Stimulated activated CD4-positive, alpha-beta T cell treated with anti-CD3 and anti-CD28 coated beads, Interleukin-15, amount 100 ng/mL, for 24 hours (primary cell): ENCODE results near the gene DOK4.

Experiments used
- DNase-seq: peaks from one replicate; pipeline ENCODE4 v3.0.0-alpha.2; 2020

DOK4 gene

DNA sequence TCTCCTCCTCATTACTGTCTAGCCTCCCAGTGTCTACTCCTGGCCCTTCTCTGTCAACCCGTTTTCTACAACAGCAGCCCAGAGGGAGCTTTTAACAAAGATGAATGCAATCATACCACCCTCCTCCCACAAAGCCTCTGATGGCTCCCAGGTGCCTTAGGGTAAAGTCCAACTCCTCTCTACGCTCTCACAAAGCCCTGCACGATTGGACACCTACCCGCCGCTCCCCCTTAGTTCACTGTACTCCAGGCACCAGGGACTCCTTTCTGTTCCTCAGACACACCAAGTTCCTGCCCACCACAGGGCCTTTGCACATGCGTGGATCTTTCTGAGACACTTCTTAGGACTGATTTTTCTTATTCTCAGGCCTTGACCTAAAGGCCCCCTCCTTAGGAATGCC lies 32.6 kb upstream of the DOK4 start:
- no peak for DNase-seq

DNA sequence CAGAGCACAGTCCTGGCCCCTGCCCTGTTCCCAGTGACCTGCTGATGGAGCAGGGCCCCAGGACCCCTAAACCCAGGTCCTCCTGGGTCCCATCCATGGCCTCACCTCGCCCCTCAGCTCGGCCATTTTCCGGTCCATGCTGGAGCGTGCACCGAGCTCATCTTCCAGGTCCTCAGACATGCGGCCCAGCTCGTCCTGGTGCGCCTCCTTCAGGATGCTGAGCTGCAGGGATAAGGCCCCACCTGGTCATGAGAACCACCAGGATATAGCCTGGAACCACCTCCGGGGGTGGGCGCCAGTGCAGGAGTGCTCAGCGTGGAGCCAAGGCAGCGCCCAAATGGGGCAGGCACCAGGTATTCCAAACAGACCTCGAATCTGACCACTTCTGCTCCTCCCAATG lies 32.2 kb upstream of the DOK4 start:
- DNase-seq: no peak

DNA sequence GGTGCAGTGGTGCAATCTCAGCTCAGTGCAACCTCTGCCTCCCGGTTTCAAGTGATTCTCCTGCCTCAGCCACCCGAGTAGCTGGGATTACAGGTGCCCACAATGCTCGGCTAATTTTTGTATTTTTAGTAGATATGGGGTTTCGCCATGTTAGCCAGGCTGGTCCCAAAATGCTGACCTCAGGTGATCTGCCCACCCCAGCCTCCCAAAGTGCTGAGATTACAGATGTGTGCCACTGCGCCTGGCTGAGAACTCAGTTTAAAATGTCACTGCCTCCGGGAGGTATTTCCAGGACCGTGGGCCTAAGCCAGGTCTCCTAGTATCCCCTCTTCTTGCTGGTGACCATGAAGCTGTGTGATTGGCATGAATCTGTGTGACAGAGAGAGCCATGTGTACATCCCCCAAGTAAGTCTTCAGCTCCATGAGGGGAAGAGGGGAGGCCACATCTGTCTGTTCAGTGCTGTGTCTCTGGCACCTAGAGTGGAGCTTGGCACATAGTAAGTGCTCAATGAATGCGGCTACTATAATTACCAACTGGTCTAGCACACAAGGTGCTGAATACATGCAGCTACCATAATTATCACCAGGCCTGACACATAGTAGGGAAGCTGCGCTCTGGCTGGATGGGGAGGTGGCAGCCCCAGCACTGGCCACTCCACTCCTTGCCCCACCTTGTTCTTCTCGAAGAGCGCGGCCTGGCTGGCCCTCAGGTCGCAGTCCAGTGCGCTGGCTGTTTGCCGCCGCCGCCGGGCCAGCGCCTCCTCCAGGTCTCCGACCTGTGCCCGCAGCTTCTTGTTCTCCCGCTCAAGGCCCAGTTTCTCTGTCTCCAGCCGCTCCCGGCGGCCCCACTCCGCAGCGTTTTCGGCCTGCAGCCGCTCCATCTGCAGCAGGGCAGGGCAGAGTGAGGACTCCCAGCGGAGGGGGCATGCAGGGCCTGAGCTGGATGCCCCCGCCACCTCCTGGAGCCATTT lies 31.4 kb upstream of the DOK4 start:
- no peak for DNase-seq

DNA sequence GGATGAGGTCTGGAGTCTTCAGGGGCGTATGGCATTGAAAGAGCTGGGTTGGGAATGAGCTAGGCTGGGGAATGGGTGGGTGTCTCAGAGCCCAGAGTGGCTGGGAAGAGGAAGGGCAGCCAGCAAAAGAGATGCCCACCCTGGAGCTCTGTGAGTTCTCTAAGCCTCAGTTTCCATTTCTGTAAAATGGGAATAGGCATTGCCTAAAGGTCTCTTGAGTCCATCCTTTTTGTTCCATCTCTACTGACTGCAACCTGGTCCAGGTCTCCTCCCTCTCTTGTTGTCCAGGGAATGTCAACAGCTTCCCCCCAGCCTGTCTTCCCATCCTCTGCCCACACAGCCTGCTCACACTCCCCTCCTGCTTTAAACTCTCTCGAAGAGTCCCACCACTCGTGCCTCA lies 30.5 kb upstream of the DOK4 start:
- no peak for DNase-seq

DNA sequence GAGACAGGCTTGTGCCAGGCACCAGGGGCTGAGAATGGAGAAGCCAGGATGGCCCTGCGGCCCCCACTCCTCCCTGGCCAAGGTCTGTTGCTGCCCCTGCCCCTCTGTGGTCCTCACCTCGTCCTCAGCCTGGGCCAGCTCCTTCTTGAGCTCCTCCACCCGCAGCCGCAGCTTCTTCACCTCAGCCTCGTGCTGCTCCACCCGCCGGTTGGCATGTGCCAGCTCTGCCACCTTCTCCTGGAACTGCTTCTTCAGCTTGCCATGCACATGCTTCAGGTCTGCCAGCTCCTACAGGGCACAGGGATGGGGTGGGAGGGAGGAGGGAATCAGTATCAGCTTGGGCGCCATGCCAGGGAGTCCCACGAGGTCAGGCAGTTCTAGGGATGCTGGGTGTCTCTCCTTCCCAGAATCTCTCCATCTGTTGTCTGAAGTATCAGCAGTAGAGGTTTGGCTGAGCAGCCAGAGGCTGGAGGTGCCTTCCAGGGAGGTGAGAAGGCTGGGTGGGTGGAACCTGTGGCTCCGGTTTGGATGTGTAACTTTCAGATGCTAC lies 30.0 kb upstream of the DOK4 start:
- DNase-seq: no peak

DNA sequence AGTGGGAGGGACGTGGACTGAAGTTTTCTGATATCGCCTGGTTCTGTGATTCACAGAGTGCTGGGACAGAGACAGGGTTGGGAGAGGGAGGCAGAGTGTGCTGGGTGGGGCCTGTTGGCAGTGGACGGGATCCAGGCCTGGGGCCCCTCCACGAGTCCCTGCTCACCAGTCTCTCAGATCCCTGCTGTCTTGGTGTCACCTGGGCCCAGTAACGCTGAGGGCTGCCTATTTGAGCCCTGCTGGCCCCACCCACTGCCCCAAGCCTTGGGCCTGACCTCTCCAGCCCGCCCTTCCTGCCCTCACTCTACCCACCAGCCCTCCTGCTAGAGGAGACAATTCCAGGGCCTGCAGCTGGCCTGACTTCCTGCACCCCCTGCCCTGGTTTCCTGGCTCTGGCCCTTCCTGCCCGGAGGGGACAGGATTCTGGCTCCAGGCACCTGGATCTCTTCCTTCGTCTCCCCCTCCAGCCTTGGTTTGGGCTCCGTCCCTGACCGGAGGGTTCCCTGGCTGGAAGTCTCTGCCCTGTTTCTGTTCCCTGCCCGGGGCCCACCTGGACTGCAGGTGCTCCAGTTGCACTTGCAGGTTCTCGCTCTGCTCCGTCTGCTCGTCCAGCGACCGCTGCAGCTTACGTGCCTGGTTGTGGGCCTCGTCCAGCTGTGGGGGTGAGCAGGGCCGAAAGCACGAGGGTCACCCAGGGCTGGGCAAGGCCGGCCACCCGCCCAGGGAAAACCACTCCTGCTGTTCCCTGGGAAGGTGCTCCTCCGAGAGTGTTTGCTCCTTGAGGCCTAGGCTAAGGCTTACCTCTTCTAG lies 28.7 kb upstream of the DOK4 start:
- DNase-seq: no peak

DNA sequence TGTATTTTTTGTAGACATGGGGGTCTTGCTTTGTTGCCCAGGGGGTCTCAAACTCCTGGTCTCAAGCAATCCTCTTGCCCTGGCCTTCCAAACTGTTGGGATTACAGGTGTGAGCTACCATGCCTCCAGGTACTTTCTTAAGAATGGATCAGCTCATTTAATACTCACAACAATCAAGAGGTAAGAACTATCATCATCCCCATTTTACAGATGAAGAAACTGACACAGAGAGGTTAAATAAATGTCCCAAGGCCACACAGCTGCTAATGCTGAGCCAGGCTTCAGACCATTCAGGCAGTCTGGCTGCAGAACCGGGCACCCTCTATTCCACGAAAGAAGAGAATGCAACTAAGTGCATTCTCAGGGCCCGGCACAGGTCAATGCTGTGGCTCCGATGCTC lies 28.1 kb upstream of the DOK4 start:
- no peak for DNase-seq

DNA sequence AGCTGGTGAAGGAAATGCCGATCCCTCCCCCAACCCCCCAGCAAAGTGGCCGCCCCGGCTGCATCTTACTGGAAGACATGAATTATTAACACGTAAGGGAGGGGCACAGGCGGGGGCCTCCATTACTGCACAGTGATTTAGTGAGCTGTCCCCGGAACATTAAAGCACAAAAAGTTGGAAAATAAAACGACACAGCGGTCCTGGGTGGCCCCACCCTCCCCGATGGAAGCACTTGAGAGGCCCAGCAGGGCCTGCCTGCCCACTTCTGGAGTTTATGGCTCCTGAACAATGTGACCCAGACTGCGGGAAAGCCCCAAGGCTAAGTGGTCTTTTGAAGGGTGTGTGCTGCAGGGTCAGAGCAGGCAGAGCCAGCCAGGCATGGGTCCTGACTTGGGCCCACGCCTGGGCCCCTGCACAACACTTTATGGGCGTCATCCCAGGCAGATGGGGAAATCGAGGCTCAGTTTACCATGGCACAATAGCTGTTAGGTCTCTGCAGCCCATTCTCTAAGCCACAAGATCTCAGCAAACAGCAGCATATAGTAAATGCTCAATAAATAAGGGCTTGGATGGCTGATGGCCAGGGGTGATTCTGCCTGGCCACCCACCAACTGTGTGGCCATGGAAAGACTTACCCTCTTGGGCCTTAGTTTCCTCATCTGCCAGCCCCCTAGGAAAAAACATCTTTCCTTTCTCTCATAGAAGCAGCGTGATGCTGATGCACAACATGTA lies 27.2 kb upstream of the DOK4 start:
- DNase-seq: no peak

DNA sequence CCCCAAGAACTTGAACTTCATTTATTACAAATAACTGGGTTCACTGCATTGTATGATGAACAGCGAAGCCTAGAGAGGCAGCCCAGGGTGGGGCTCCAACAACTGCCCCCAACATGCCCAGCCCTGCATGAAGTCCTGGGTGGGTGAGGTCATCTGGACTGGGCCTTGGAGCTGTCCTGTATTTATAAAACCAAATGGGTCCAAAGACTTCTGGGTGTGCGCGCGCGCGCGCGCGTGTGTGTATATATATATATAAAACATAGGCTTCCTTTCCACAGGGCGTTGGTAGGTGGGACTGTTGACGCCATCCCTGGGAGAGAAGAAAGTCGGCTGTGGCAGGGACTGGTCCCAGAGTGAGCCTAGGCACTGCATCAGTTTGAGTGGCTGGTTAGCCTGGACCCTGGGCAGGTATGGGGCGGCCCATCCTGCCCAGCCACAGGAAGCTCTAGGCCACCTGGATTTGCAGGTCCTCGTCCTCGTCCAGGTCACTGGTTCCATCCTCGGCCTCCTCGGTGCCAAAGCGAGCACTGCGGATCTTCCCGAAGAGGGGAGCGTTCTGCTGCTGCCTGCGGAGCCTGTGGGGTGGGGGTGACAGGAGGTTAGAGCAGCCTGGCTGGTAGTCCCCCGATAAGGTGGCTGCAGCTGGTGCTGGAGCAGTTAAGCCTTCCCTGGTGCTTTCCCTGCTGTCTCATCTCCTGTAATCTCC lies 26.2 kb upstream of the DOK4 start:
- no peak for DNase-seq

DNA sequence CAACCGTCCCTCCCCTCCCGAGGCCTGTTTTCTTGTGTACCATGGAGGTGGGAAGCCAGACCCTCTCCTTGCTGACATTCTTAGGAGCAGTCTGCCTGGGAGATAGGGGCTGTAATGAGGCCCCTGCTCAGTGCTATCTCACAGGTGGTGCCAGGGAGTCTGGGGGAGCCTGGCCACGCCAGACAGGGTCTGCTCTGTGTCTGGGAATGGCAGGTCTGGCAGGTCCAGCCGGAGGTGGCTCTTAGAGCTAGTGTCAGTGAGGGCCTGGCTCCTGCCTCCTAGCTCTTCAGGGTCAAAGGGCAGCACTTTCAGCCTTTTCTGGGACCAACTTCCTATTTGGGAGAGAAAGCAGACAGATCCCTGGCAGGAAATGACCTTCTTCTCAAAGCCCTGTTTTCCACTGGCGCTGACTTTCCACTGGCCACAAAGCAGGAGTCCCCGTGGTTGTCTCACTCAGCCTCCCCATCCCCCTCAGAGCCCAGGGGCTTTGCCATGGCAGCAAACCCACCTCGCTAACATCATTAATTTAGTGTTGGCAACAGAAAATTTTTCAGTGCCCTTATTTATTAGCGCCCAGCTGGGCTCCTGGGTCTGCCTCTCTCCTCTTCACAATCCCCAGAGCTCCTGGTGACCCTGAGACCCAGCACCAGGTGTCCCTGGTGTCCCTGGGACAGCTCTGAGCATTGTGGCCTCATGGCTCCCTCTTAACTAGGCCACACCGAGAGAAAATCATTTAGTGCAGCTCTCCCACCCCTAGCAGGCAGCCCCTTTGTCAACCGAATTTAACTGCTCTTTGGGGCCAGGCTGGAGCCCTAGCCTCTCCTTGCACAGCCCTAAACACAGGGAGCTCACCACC lies 24.0 kb upstream of the DOK4 start:
- DNase-seq: no peak

DNA sequence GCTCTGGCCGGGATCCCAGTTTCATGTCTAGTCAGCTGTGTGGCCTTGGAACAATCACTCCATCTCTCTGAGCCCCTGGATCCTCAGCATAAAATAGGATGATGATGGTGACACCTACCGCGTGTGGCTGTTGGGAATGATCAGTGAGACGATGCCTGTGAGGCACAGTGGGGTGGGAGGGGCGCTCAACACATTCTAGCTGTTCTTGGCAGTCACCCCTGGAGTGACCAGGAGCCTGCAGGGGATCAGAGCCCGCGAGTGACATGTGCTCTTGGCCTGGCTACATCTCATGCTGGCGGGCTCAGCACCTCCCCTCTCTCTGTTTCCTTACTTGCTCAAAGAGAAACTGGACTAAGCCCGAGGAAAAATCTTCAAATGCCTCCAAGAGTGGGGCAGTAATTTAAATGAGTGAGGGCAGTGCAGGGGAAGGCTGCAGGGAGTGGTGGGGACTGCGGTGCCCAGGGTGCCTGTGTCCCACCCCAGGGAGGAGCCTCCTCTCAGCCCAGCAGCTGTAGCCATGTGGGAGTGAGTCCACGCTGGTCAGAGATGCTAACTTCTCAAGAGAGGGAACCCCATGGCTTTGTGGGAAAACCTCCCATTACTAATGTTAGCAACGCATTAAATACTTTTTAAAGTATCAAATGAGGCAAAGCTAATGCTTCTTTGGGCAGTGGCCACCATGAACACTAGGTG lies 23.1 kb upstream of the DOK4 start:
- DNase-seq: no peak

DNA sequence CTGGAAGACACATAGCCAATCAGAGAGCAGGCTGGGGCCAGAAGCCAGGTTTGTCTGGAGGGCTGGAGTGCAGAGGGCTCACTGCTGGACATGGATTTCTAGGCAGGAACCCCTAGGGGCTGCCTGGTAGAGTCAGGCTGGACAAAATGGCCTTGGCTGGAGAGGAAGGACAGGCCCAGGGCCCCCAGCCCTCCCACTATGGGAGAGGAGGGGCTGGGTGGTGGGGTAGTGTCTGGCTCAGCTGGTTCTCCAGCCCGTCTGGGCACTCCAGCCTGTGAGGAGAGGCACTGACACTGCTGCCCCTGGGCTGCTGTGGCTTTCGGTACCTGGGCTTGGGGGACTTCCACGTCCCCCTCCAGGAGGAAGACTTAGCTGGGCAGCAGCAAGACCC lies 21.7 kb upstream of the DOK4 start:
- DNase-seq: no peak

DNA sequence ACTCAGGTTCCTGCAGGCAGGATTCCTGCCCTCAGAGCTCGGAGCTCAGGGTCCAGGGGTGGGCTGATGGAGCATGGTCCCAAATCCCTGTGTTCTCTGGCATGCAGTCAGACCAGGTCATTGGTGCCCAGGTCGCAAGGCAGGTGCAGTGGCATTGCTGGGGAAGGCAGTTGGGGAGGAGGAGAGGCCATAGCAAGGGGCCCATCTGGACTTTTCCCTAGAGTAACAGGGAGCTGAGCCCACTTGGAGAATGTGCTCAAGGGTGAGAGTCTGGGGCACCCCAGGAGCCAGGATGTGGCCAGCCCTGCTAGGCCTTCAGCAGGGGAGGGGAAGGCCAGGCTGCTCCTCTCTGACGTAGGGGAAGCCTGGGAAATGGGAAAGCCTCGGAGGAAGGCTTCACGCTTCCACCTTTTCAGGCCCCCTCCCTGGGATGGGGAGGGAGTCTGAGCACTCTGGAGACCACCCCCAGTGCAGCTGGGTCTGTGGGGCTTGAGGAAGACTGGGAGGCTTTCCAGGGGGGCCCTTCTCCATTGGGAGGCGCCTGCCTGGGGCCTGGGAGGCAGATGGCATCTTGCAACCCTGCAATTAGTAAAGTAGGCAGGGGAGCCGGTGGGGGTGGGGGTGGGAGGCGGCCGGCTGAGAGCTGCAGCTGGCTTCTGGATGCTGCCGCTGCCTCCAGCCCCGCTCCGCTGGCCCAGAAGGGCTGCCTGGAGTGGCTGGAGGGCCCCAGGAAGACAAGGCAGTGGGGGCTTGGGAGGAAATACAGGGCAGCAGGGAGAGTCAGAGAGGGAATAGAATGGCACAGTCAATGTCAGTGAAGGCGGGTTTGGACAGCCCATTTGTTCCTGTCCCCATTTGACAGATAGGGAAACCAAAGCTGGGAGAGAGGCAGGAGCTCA lies 21.1 kb upstream of the DOK4 start:
- DNase-seq: no peak

DNA sequence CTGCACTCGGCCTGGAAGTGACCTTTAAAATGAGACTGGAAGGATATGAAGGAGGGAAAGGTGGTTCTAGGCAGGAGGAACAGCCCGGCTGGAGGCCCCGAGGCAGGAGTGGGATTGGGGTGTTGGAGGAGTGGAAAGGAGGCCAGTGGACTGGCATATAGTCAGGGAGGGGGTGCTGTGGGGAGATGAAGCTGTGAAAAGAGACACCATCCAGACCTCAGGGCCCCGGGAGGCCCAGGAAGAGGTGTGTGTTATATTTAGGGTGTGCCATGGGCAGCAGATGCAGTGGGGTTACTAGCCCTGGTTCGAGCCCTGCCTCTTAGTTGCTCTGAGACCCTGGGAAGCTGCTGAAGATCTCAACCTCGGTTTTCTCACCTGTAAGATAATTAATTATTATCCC lies 18.9 kb upstream of the DOK4 start:
- DNase-seq: no peak

DNA sequence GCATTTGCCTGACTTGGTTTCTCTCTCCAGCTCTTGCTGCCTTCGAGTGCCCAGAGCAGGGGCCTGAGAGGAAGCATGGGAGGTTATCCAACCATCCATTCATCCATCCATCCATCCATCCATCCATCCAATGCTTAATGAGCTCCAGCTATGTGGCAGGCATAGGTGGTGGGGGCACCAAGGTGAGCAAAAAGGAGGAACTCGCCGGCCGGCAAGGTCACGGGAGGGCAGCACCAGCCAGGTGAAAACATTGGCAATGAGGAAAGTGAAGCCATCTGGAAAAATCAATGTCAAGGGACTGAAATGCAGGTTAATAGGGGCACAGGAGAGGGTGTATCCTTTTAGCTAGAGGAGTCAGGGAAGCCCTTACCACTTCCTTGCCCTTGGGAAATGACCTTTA lies 18.2 kb upstream of the DOK4 start:
- DNase-seq: no peak

DNA sequence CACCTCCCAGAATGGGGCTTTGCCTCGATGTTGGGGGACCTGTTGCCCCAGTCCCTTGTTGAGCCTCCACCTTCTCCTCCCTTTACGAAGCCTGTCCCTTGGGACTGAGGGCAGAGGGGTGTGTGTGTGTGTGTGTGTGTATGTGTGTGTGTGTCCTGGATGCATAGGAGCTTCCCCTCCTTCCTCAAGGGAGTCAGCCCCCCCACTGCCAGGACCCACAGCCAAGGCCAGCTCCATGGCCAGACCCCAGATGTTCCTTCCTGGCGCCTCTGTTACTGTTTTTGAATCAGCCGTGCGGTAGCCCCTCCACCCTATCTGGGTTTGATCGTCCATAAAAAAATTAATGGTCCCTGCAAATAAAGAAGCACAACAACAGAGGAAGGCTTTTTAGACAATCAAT lies 17.7 kb upstream of the DOK4 start:
- DNase-seq: no peak

DNA sequence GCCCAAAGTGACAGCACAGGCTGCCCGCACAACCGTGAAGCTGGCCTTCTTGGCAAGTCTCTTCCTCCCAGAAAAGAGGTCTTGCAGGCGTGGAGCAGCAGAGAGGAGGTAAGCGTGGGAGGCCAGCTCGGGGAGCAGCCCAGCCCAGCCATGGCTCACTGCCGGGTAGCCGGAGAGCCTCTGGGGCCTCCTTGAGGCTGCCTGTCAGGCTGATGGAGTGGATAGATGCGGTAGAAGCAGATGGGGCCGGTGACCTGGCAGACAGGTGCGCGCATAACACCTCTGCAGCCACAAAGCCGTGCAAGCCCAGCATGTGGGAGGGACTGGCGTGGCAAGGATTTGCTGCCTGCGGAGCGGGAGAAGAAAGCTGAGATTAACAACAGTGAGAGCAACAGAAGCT lies 17.1 kb upstream of the DOK4 start:
- no peak for DNase-seq

DNA sequence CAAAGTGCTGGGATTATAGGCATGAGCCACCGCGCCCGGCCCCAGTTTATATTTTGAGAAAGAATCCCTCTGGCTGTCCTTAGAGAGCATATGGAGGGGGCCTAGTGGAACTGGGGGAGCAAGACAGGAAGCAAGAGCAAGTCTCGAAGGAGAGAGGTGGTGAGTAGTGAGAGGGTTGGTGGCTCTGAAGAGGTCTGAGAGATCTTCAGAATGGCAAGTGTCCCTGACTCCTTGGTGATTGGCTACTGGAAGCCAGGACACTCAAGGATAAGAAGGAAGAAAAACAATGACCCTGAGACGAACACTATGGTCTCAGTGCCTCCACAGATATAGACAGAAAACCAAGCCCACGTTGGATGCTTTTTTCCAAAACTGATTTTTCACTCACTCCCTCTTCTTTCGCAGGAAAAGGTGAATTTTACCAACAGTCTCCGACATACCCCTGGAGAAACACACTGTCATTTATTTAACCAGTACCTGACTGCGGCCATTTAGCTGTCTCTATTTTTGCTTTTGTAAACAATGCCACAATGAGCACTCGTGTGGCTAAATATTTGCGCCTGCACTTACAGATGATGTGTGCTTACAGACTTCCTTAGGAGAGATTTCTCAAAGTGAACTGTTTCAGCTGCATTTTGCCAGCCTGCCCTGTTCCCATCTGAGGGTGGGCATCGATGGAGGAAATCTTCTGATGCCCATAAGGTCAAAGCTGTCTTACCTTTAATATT lies 15.9 kb upstream of the DOK4 start:
- no peak for DNase-seq

DNA sequence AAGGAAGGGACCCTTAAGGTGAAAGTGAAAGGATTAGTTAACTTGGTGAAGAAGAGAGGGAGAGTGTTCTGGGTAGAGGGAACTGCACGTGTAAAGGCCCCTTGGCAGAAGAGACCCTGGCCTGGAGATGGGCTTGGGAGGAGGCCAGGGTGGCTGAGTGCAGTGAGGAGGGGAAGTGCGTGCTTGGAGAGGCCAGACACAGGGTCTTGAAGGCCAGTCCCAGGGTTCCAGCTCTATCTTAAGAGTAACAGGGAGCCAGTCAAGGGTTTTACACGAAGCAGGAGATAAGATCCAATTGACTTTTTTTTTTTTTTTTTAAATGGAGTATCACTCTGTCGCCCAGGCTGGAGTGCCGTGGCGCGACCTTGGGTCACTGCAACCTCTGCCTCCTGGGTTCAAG lies 15.2 kb upstream of the DOK4 start:
- no peak for DNase-seq
